Osteoblast (primary cell): ENCODE results near the gene TCF7L1. TPM values are rescaled to one million over a fixed set of nuclear protein-coding genes. Genes with fewer than 3 reads are reported as not detected.
"Not testable (repeated sequence)": the region's sequence is repeated elsewhere in the genome, so short reads cannot be mapped to it uniquely, and the experiment has no call there.

ENCODE experiments used
- DNase-seq: peaks from one replicate; pipeline ENCODE4 v3.0.0; 2011; ENCODE audit warnings: low spot score, mixed read lengths; ENCODE audit not compliant: insufficient read length; ENCODE audit errors: missing footprints
- H2AFZ ChIP-seq: 2 replicates; pipeline ENCODE4 v1.6.0; 2011; ENCODE audit warnings: mild to moderate bottlenecking, low read length
- H3K27ac ChIP-seq: 2 replicates; pipeline ENCODE4 v1.5.1; 2011; ENCODE audit warnings: mild to moderate bottlenecking, low read depth, low read length, moderate library complexity
- H3K27me3 ChIP-seq: 2 replicates; pipeline ENCODE4 v1.6.0; 2012; ENCODE audit warnings: mild to moderate bottlenecking, control low read depth, inconsistent platforms, low read length, moderate library complexity; ENCODE audit not compliant: insufficient read depth
- H3K36me3 ChIP-seq: 2 replicates; pipeline ENCODE4 v1.5.1; 2011; ENCODE audit warnings: mild to moderate bottlenecking, low read length, control low read depth, moderate library complexity; ENCODE audit not compliant: insufficient read depth
- H3K4me1 ChIP-seq: 2 replicates; pipeline ENCODE4 v1.5.1; 2011; ENCODE audit warnings: mild to moderate bottlenecking, low read length, control low read depth, moderate library complexity; ENCODE audit not compliant: insufficient read depth
- H3K4me2 ChIP-seq: 2 replicates; pipeline ENCODE4 v1.6.0; 2011; ENCODE audit warnings: mild to moderate bottlenecking, low read length; ENCODE audit not compliant: insufficient read depth
- H3K4me3 ChIP-seq: fragments of 200-600 bp; sonication (generic); 3 replicates; pipeline ENCODE4 v1.5.1; 2012; ENCODE audit warnings: mild to moderate bottlenecking, low read length, inconsistent platforms; ENCODE audit not compliant: insufficient read depth
- H3K79me2 ChIP-seq: 2 replicates; pipeline ENCODE4 v1.6.0; 2012; ENCODE audit warnings: mild to moderate bottlenecking, low read length, control low read depth, inconsistent platforms; ENCODE audit not compliant: insufficient read depth
- H3K9me3 ChIP-seq: 2 replicates; pipeline ENCODE4 v1.5.1; 2011; ENCODE audit warnings: low read depth, low read length, control low read depth
- H4K20me1 ChIP-seq: 2 replicates; pipeline ENCODE4 v1.6.0; 2012; ENCODE audit warnings: mild to moderate bottlenecking, low read length, control low read depth; ENCODE audit not compliant: insufficient read depth
- total RNA-seq: library from RNA; depleted of rRNA; stranded (reverse); fragments of >200 nt; gene quantifications from 2 replicates; pipeline ENCODE4 v1.2.3, GENCODE V29; 2012
- TF ChIP-seq, protein P1 (sequence below): IDR thresholded peaks from 2 replicates; pipeline ENCODE4 v1.5.1; 2011; ENCODE audit warnings: mild to moderate bottlenecking, low read depth, low read length, moderate library complexity; ENCODE audit errors: extremely low read depth

Gene TCF7L1
- total RNA-seq, 1 donor: 2.5 TPM

DNA sequence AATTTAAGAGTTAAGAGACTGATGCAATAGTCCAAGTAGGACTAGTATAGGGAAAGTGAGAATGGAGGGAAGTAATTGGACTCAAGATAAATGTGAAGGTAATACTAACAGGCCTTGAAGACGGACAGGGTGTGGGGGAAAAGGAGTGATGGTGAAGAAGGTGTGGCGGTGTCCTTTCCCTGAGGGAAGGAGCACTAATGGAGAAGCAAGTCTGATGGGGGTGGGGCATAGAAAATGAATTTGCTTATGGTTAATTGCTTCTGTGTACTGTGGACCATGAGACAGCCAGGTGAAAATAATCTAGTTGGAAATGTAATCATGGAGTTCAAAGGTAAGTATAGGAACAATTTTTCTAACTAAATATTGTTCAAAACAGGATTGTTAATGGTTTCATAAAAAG, 201.7 kb downstream of the TCF7L1 start:
- no peak for DNase-seq
- no peaks in the 10 kb centered on the region for H3K79me2 ChIP-seq
- TF ChIP-seq, protein P1, sequence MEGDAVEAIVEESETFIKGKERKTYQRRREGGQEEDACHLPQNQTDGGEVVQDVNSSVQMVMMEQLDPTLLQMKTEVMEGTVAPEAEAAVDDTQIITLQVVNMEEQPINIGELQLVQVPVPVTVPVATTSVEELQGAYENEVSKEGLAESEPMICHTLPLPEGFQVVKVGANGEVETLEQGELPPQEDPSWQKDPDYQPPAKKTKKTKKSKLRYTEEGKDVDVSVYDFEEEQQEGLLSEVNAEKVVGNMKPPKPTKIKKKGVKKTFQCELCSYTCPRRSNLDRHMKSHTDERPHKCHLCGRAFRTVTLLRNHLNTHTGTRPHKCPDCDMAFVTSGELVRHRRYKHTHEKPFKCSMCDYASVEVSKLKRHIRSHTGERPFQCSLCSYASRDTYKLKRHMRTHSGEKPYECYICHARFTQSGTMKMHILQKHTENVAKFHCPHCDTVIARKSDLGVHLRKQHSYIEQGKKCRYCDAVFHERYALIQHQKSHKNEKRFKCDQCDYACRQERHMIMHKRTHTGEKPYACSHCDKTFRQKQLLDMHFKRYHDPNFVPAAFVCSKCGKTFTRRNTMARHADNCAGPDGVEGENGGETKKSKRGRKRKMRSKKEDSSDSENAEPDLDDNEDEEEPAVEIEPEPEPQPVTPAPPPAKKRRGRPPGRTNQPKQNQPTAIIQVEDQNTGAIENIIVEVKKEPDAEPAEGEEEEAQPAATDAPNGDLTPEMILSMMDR: no peak
- H3K27me3 ChIP-seq: peaks cover 9% of the 10 kb centered on the region
- H3K36me3 ChIP-seq: no peaks in the 10 kb centered on the region
- H3K4me2 ChIP-seq: no peak overlapping the region
- H3K27ac ChIP-seq: no peak overlapping the region
- H3K4me3 ChIP-seq: no peak overlapping the region
- no peak overlapping the region for H2AFZ ChIP-seq
- H3K9me3 ChIP-seq: no peaks in the 10 kb centered on the region
- H3K4me1 ChIP-seq: no peaks in the 10 kb centered on the region
- no peaks in the 10 kb centered on the region for H4K20me1 ChIP-seq

DNA sequence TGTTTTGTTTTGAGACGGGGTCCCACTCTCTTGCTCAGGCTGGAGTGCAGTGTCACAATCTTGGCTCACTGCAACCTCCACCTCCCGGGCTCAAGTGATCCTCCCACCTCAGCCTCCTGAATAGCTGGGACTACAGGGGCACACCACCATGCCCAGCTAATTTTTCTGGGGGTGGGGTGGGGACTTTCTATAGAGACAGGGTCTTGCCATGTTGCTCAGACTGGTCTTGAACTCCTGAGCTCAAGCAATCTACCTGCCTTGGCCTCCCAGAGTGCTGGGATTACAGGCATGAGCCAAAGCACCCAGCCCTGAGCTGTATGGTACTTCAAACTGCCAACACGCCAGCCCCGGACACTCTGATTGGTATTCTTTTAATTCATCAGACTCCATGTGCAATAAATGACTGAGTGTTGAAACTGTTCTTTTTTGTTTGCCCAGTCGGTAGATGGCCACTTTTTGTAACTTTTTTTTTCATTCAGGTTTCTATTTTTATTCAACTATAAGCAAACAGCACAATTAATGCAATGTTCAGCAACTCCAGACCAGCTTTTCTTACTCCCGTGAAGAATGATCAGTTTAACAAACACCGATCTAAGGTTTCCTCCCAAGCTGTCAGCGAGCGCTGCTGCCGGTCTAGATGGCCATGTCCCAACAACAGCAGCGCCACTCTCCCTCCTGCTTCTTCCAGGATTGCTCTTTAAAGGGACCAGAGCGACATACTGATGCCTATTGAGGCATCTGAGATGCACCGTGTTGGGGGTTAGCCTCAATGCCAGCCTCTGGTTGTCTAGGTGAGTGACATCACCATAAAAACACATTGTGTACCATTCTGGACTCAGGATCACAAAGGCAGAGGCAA, 207.1 kb downstream of the TCF7L1 start:
- peaks cover 9% of the 10 kb centered on the region for H3K27me3 ChIP-seq
- TF ChIP-seq, protein P1: no peak
- H3K79me2 ChIP-seq: no peaks in the 10 kb centered on the region
- peak overlapping the region; percentile 62 for H2AFZ ChIP-seq
- no peak for DNase-seq
- H3K36me3 ChIP-seq: peaks cover 5% of the 10 kb centered on the region
- peaks cover 3% of the 10 kb centered on the region for H4K20me1 ChIP-seq
- H3K4me1 ChIP-seq: peaks cover 5% of the 10 kb centered on the region
- H3K9me3 ChIP-seq: no peaks in the 10 kb centered on the region
- no peak overlapping the region for H3K27ac ChIP-seq
- H3K4me2 ChIP-seq: peak overlapping the region; percentile 74
- H3K4me3 ChIP-seq: peak overlapping the region; percentile 54

DNA sequence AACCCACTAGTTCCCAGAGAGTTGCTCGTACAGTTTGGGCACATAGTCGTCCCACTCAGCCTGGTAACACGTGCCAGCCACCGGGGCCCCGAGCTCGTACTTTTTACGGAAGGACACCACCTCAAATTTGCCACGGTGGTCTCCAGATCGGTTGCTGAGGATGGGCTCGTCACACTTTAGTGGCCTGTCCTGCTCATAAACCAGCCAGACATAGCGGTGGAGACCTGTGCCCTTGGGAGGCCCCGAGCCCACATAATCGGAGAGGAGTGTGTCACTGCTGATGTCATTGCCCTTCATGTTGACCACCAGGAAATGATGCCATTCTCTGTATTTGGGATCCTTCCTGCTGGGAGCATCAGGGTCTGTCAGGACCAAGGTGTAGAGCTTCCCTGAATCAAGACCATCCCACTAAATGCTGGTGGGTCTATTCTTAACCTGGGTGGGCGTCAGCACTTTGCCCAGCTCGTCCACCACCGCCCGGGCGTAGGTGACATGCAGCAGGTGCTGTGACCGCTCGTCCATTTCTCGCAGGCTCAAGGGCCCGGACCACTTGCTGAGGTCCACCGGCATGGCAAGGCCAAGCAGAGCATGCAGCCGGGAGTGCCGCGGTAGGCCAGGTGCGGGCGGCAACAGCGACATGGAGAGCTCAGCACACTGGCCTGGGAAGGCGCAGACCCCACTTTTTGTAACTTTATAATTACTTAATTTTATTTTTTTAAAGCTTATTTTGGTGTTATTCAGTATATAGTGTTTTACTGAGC, 208.3 kb downstream of the TCF7L1 start:
- no peak overlapping the region for H3K4me3 ChIP-seq
- H3K27me3 ChIP-seq: peaks cover 9% of the 10 kb centered on the region
- H3K27ac ChIP-seq: no peak overlapping the region
- no peaks in the 10 kb centered on the region for H3K79me2 ChIP-seq
- H3K4me1 ChIP-seq: peaks cover 5% of the 10 kb centered on the region
- no peak for DNase-seq
- H3K4me2 ChIP-seq: no peak overlapping the region
- peaks cover 3% of the 10 kb centered on the region for H4K20me1 ChIP-seq
- H3K9me3 ChIP-seq: no peaks in the 10 kb centered on the region
- TF ChIP-seq, protein P1: no peak
- peaks cover 14% of the 10 kb centered on the region for H3K36me3 ChIP-seq
- no peak overlapping the region for H2AFZ ChIP-seq

DNA sequence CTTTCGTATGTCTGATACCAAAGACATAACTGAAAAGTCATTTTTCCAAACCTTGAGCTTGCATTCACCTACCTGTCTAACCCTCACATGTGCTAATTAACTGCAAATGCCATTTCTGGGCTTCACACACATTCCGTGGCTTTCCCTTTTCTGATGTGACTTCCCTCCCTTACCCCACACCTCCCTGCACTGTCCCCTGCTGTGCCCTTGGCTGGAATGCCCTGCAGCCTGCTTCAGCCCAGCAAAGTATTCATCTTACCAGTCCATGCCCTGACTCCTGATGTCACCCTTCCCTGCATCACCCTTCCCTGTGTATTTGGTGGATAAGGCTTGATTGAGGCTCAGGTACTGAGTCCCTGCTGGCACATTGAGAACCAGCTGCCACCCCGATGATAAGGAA, 209.0 kb downstream of the TCF7L1 start:
- no peak overlapping the region for H3K4me3 ChIP-seq
- H3K36me3 ChIP-seq: peaks cover 19% of the 10 kb centered on the region
- H3K27ac ChIP-seq: no peak overlapping the region
- H3K4me1 ChIP-seq: peaks cover 5% of the 10 kb centered on the region
- no peak overlapping the region for H2AFZ ChIP-seq
- H3K27me3 ChIP-seq: peaks cover 9% of the 10 kb centered on the region
- no peaks in the 10 kb centered on the region for H3K9me3 ChIP-seq
- peaks cover 3% of the 10 kb centered on the region for H4K20me1 ChIP-seq
- no peaks in the 10 kb centered on the region for H3K79me2 ChIP-seq
- no peak for DNase-seq
- H3K4me2 ChIP-seq: no peak overlapping the region
- TF ChIP-seq, protein P1: no peak

DNA sequence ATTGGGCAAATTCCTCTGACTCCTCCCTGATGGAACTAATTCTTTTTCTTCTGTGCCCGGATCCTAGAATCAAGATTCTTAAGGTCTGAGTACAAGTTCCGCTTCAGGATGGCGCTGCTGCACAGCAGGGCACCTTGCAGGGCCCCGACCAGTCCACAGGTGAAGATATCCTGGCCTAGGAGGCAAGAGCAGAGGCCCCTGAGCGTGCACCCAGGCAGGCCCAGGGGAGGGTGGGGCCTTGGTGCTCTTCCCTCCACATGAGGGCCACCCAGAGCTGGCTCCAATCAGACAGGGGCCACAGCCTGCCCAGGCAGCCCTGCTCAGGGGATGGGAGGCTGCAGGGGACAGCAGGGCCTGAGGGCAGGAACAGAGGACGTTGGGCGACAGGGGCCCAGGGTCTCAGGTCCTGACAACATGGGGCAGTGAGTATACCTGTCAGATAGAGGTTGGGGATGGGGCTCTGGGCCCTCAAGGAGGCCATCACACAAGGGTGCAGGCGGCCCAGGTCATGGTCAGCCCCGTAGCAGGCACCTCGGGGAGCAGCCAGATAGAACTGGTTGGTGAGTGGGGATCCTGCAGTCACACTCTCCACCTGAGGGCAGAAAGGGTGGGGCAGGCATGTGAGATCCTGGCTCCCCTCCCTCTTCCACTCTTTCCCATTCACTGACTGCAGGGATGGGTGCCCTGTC, 210.2 kb downstream of the TCF7L1 start:
- not testable (repeated sequence) for H3K27me3 ChIP-seq

More for the DNA sequence above, 210.2 kb downstream of the TCF7L1 start:
- H3K36me3 ChIP-seq: peaks cover 26% of the 10 kb centered on the region
- not testable (repeated sequence) for H3K9me3 ChIP-seq, H3K4me1 ChIP-seq, DNase-seq, H2AFZ ChIP-seq, H3K79me2 ChIP-seq, H3K4me3 ChIP-seq, H3K27ac ChIP-seq, H3K4me2 ChIP-seq, H4K20me1 ChIP-seq
